DMS153 treated with DMSO at 0.1 percent for 48 hours (cell line): ENCODE data around the gene SLX9.
"Not testable (repeated sequence)": the region's sequence is repeated elsewhere in the genome, so short reads cannot be mapped to it uniquely, and the experiment has no call there.

Experiments used
- DNase-seq: peaks from one replicate; lab custom pipeline; 2025; ENCODE audit not compliant: unreplicated experiment; lab: John Stamatoyannopoulos, UW

The SLX9 gene

GRCh38 chr21:44902268-44903049 lies 37.4 kb upstream of the SLX9 start:
- DNase-seq = no peak

GRCh38 chr21:44903050-44903685 lies 36.7 kb upstream of the SLX9 start:
- no peak for DNase-seq

GRCh38 chr21:44903689-44904088 lies 36.1 kb upstream of the SLX9 start:
- DNase-seq = no peak

GRCh38 chr21:44904141-44904923 lies 35.5 kb upstream of the SLX9 start:
- DNase-seq = no peak

GRCh38 chr21:44905016-44905727 lies 34.7 kb upstream of the SLX9 start:
- DNase-seq = no peak

GRCh38 chr21:44905728-44906090 lies 34.1 kb upstream of the SLX9 start:
- DNase-seq = no peak

- no peak for DNase-seq
These were observed 32.4 kb upstream of the SLX9 start for GRCh38 chr21:44907225-44907965.

GRCh38 chr21:44907966-44908895 lies 31.6 kb upstream of the SLX9 start:
- DNase-seq = no peak

- DNase-seq = no peak
These were observed 30.9 kb upstream of the SLX9 start for GRCh38 chr21:44908908-44909307.

GRCh38 chr21:44909719-44910118 lies 30.1 kb upstream of the SLX9 start:
- no peak for DNase-seq

- DNase-seq = no peak
These were observed 29.4 kb upstream of the SLX9 start for GRCh38 chr21:44910229-44911067.

- DNase-seq = no peak
These were observed 28.8 kb upstream of the SLX9 start for GRCh38 chr21:44911068-44911383.

- peak; percentile 36 for DNase-seq
These were observed 28.3 kb upstream of the SLX9 start for GRCh38 chr21:44911384-44912157.

- no peak for DNase-seq
These were observed 27.7 kb upstream of the SLX9 start for GRCh38 chr21:44912158-44912473.

GRCh38 chr21:44912506-44913412 lies 27.1 kb upstream of the SLX9 start:
- DNase-seq = not testable (repeated sequence)

GRCh38 chr21:44913425-44914175 lies 26.2 kb upstream of the SLX9 start:
- DNase-seq = no peak
